Measurements from ENCODE around the gene AP3M1. TPM values are rescaled to one million over a fixed set of nuclear protein-coding genes. Genes with fewer than 3 reads are reported as not detected.

Gene AP3M1
- total and polyA plus RNA-seq, 5 experiments from 2014 or later = 24.7 to 40.2 (median 36.0) TPM

DNA sequence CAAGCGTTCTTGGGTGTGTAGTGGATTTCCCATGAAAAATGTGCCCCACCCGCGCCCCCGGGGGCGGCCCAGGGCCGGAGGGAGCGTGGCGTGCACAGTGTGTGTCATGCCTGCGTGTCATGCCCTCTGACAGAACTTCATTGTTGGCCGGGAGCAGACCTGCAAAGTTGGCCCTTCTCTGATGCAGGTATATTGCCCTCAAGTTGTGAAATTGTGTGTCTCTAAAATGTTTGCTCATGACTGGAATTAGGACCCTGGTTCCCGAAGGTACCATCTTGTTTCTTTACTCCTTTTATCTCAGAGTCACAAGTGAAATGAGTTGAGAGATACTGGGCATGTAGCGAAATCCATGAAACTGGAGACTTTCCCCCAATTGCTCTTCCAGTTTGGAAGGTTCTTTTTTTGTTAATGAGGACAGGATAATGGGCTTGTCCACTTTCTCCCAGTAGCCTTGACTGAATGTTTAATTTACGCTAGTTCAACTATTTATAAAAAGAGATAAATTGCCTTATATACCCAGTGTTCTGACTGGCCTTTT, 26.6 kb upstream of the AP3M1 start:
- H3K36me3 Mint-ChIP-seq = no peaks in the 10 kb centered on the region
- DNase-seq (peak in 4 of 10 donors; percentile 8 to 68 (median 24)), ATAC-seq (no peak)
- peak overlapping the region; percentile 97 to 99 (median 98) for H3K27ac Mint-ChIP-seq
- POLR2A ChIA-PET = interaction anchor here (0.6 to 3.5 kb wide), 8 partner anchors 11 to 648 kb away, joined by 3 to 31 read pairs (median 4); partner anchors contain the start of genes ADK and AP3M1
- H3K27me3 Mint-ChIP-seq = no peaks in the 10 kb centered on the region
- peak overlapping the region; percentile 88 to 96 (median 92) for H3K4me3 Mint-ChIP-seq
- no peaks in the 10 kb centered on the region for H3K9me3 Mint-ChIP-seq
- H3K4me1 Mint-ChIP-seq = peaks cover 12 to 50% (median 46%) of the 10 kb centered on the region in 4 donors

GRCh38 chr10:74176380-74177139, 25.9 kb upstream of the AP3M1 start:
- H3K27me3 Mint-ChIP-seq = no peaks in the 10 kb centered on the region
- ATAC-seq (peak; percentile 94 to 95), DNase-seq (peak; percentile 90 to 97 (median 95))
- H3K36me3 Mint-ChIP-seq = no peaks in the 10 kb centered on the region
- H3K9me3 Mint-ChIP-seq = no peaks in the 10 kb centered on the region
- H3K27ac Mint-ChIP-seq = peak overlapping the region; percentile 97 to 99 (median 98)
- peak overlapping the region; percentile 88 to 96 (median 92) for H3K4me3 Mint-ChIP-seq
- POLR2A ChIA-PET = interaction anchor here (0.6 to 3.5 kb wide), 13 partner anchors 9 to 935 kb away, joined by 3 to 31 read pairs (median 4); partner anchors contain the start of genes ADK, AP3M1, KAT6B and SAMD8
- peaks cover 12 to 48% (median 44%) of the 10 kb centered on the region in 4 donors for H3K4me1 Mint-ChIP-seq

DNA sequence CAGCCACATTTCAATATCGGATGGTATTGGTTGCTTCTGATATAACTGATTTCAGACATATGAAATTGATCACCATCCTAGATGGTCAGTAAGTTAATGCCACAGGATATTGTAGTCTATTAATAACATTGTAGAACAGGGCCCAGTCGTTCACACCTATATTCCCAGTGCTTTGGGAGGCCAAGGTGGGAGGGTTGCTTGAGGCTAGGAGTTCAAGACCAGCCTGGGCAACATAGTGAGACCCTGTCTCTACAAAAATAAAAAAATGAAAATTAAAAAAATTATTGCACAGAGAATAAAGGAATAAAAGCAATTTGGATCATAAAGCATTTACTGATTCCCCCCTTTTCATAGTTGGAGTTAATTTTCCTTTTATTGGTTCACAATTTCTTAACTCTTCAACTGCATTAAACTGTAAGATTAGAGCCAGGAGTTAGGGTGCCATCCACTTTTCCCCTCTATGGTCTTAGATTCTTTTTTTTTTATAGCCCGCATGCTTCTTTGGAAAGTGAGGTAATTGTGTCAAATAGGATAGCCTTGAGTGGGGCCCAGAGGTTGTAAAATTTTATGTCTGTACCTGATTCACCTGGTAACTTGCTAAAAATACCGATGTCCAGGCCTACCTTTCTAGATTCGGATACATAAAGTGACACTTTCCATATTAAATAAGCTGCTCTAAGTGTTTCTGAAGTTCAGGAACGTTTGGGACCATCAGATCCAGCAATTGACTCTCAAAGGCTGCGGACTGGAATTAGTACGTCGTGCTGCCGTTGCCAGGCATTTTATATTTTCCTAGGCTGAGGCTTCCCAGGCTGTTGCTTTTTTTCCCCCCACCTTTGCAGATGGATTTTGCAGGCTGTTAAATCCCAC, 25.1 kb upstream of the AP3M1 start:
- ATAC-seq (no peak), DNase-seq (no peak)
- no peaks in the 10 kb centered on the region for H3K36me3 Mint-ChIP-seq
- H3K9me3 Mint-ChIP-seq = no peaks in the 10 kb centered on the region
- no peaks in the 10 kb centered on the region for H3K27me3 Mint-ChIP-seq
- POLR2A ChIA-PET = interaction anchor here (0.6 to 3.5 kb wide), 14 partner anchors 8 to 936 kb away, joined by 3 to 31 read pairs (median 4); partner anchors contain the start of genes ADK, AP3M1, KAT6B and SAMD8
- H3K4me3 Mint-ChIP-seq = peak overlapping the region; percentile 88 to 96 (median 92)
- peaks cover 12 to 48% (median 40%) of the 10 kb centered on the region in 4 donors for H3K4me1 Mint-ChIP-seq
- peak overlapping the region; percentile 97 to 99 (median 98) for H3K27ac Mint-ChIP-seq

DNA sequence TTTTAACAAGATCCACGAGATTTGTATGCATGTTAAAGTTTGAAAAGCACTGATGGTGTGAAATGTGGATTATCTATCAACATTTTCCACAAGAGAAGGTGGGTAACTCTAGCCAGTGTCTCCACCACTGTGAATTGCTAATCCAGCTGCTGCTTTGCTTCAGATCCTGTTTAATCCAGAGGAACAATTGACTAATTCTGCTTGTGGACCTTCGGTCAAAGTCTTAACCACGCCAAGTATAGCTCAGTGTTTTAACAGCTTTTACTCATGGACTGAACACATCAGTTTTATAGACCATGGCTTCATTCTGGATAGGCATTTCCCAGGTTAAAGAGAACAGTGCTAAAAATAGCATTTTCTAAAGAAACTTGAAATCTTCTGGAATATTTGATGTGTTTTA, 23.9 kb upstream of the AP3M1 start:
- Mint-ChIP-seq H3K27ac (peak overlapping the region in 6 of 10 donors; percentile 3 to 75 (median 52)), H3K4me1 (peaks cover 8 to 44% (median 35%) of the 10 kb centered on the region in 4 donors), H3K9me3 (no peaks in the 10 kb centered on the region), H3K27me3 (no peaks in the 10 kb centered on the region), H3K4me3 (no peak overlapping the region), H3K36me3 (no peaks in the 10 kb centered on the region)
- ATAC-seq (no peak), DNase-seq (no peak)
- POLR2A ChIA-PET = interaction anchor here (0.6 to 1.5 kb wide), 3 partner anchors 8 to 19 kb away, joined by 3 to 4 read pairs (median 3); no protein-coding TSS in a partner anchor

GRCh38 chr10:74171625-74172024, 21.0 kb upstream of the AP3M1 start:
- no peaks in the 10 kb centered on the region for H3K36me3 Mint-ChIP-seq
- POLR2A ChIA-PET = interaction anchor here (0.5 kb wide), 1 partner anchor 598 kb away, joined by 3 read pairs; no protein-coding TSS in a partner anchor
- DNase-seq = no peak
- H3K4me3 Mint-ChIP-seq = no peak overlapping the region
- no peaks in the 10 kb centered on the region for H3K27me3 Mint-ChIP-seq
- ATAC-seq = no peak
- peak overlapping the region in 3 of 10 donors; percentile 4 to 33 (median 33) for H3K27ac Mint-ChIP-seq
- H3K4me1 Mint-ChIP-seq = peaks cover 10 to 43% (median 23%) of the 10 kb centered on the region in 4 donors
- no peaks in the 10 kb centered on the region for H3K9me3 Mint-ChIP-seq

DNA sequence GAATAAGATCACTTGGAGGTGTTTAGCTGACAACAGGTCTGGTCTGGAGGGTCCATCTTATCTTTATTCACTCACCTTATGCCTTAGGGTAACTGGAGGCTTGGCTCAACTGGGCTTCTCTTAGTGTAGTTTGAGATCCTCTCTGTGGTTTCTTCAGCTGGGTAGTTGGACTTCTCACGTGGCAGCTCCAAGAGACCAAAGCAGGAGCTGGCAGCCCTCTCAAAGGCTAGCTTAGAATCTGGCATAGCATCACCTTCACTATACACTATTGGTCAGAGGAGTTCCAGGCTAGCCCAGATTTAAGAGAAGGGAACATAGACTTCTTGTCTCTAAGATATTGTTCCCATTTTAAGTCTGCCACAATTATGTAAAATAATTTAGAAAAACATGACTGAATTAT, 16.8 kb upstream of the AP3M1 start:
- no peaks in the 10 kb centered on the region for H3K9me3 Mint-ChIP-seq
- peak overlapping the region in 2 of 10 donors; percentile 22 to 40 for H3K4me3 Mint-ChIP-seq
- H3K36me3 Mint-ChIP-seq = peaks cover 0 to 2% (median 0%) of the 10 kb centered on the region in 3 donors
- H3K27ac Mint-ChIP-seq = peak overlapping the region in 6 of 10 donors; percentile 19 to 76 (median 61)
- POLR2A ChIA-PET = interaction anchor here (0.7 to 1.7 kb wide), 3 partner anchors 9 to 16 kb away, joined by 3 to 6 read pairs (median 4); partner anchors contain the start of genes ADK and AP3M1
- H3K4me1 Mint-ChIP-seq = peaks cover 13 to 68% (median 23%) of the 10 kb centered on the region in 4 donors
- no peaks in the 10 kb centered on the region for H3K27me3 Mint-ChIP-seq
- no peak for DNase-seq
- no peak for ATAC-seq

DNA sequence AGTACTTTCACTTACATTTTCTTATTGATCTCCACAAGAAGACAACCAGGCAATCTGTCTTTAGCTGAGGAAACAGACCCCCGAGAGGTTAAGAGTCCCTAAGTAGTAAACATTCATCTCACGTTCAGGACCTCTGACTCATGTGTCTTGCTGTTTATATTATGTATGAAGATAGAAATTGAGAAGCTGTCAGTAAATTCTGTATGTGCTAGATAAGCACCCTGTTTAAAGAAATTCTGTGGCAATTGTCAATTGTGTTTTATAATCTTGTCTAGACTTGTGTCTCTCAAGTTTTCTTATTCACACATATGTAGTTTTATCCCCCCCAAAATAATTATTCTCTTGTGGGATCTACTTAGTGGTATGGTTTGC, 14.9 kb upstream of the AP3M1 start:
- ATAC-seq = no peak
- Mint-ChIP-seq H3K36me3 (peaks cover 0 to 11% (median 4%) of the 10 kb centered on the region in 3 donors), H3K4me3 (no peak overlapping the region), H3K27ac (peak overlapping the region in 3 of 10 donors; percentile 11 to 83 (median 24)), H3K9me3 (no peaks in the 10 kb centered on the region), H3K4me1 (peaks cover 17 to 62% (median 21%) of the 10 kb centered on the region in 4 donors), H3K27me3 (no peaks in the 10 kb centered on the region)
- no peak for DNase-seq
- POLR2A ChIA-PET = interaction anchor here (1.2 kb wide), 1 partner anchor 15 kb away, joined by 4 read pairs; the partner anchor contains the start of genes ADK and AP3M1

DNA sequence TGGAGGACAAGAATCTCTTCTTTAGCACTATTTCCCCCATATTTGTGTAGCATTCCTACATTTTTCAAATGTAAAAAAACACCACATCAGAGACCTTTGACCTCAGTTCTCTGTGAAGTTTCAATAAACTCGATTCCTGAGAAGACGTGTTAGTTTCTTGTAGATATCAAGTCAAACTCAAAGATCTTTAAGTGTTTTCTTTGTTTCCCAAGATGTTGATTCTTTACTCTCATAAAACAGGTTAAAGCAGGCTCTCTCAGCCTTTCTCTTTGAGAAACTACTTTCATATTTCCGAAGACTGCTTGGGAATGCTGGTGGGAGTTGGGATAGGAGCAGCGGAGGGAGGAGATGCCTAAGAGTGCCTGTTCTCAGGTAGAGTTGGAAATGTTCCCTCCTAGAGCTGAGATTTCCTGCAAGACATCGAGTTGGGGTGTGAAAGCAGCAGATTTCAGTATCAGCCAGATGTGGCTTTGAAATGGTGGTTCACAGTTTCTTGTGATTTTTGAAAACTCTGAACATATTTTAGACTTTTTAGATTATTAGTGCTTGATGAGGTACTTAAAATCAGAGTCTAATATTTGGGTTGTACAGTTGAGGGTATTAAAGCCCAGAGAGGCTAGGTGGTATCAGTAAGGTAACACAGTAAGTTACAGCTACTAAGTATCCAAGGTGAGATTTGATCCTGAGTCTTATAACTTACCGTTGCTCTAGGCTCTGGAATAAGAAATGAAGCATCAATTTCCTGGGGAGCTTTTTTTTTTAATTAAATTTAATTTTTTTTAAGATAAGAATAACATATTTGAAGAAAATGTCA, 14.3 kb upstream of the AP3M1 start:
- Mint-ChIP-seq H3K4me1 (peaks cover 17 to 63% (median 21%) of the 10 kb centered on the region in 4 donors), H3K4me3 (peak overlapping the region in 1 of 10 donors; percentile 24), H3K27me3 (no peaks in the 10 kb centered on the region), H3K36me3 (peaks cover 0 to 11% (median 4%) of the 10 kb centered on the region in 3 donors), H3K27ac (peak overlapping the region in 5 of 10 donors; percentile 7 to 83 (median 49)), H3K9me3 (no peaks in the 10 kb centered on the region)
- DNase-seq (no peak), ATAC-seq (no peak)
- POLR2A ChIA-PET = interaction anchor here (1.2 kb wide), 1 partner anchor 14 kb away, joined by 4 read pairs; the partner anchor contains the start of genes ADK and AP3M1

GRCh38 chr10:74163319-74164068, 12.9 kb upstream of the AP3M1 start:
- Mint-ChIP-seq H3K27ac (peak overlapping the region in 3 of 10 donors; percentile 26 to 68 (median 27)), H3K27me3 (no peaks in the 10 kb centered on the region), H3K4me3 (no peak overlapping the region), H3K9me3 (no peaks in the 10 kb centered on the region), H3K36me3 (peaks cover 0 to 11% (median 4%) of the 10 kb centered on the region in 3 donors), H3K4me1 (peaks cover 5 to 59% (median 20%) of the 10 kb centered on the region in 4 donors)
- DNase-seq = no peak
- no peak for ATAC-seq
- POLR2A ChIA-PET = interaction anchor here (1.0 kb wide), 1 partner anchor 13 kb away, joined by 3 read pairs; the partner anchor contains the start of genes ADK and AP3M1

DNA sequence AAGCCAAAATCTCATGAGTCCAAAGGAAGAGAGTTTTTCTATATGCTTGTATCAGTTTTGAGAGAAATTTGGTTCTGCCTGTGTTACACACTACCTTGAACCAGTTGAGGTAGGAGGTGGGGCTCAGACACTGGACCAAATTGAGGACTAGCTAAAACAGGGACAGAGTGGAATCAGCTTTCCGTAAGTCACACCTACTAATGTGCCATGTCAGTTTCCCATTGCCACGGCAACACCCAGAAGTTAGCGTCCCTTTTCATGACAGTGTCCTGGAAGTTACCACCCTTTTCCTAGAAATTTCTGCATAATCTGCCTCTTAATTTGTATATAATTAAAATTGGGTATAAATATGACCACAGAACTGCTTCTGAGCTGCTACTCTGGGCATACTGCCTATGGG, 9.4 kb upstream of the AP3M1 start:
- POLR2A ChIA-PET = no interaction called here
- H3K27ac Mint-ChIP-seq = no peak overlapping the region

More for the DNA sequence above, 9.4 kb upstream of the AP3M1 start:
- Mint-ChIP-seq H3K27me3 (no peaks in the 10 kb centered on the region), H3K9me3 (no peaks in the 10 kb centered on the region), H3K36me3 (peaks cover 0 to 11% (median 4%) of the 10 kb centered on the region in 3 donors), H3K4me1 (peaks cover 21 to 48% (median 24%) of the 10 kb centered on the region in 4 donors), H3K4me3 (no peak overlapping the region)
- DNase-seq (no peak), ATAC-seq (no peak)
